Activated effector memory CD4-positive, alpha-beta T cell treated with anti-CD3 and anti-CD28 coated beads, Interleukin-2, amount 50 U/mL, for 16 hours (primary cell): ENCODE measurements around the gene MYO9A.

Experiments used
- DNase-seq: peaks from one replicate; pipeline ENCODE4 v3.0.0-alpha.2; 2020

MYO9A gene

GRCh38 chr15:72118017-72118978, at the start of gene MYO9A, which contains the start of gene SENP8:
MYO9A (minus strand) TSS chr15:72118150; CDS start chr15:72046563, 71,587 bp downstream.
SENP8 (plus strand) TSS chr15:72118403; CDS start chr15:72139624, 21,221 bp downstream.
- DNase-seq, result peak; percentile 99

GRCh38 chr15:72167445-72167844, 49.5 kb upstream of the MYO9A start:
- DNase-seq, result no peak

GRCh38 chr15:72166716-72167417, 48.9 kb upstream of the MYO9A start:
- no peak for DNase-seq

- no peak for DNase-seq
Measured at GRCh38 chr15:72163719-72164118, 45.8 kb upstream of the MYO9A start.

GRCh38 chr15:72162569-72162968, 44.6 kb upstream of the MYO9A start:
- no peak for DNase-seq

- DNase-seq, result no peak
Measured at GRCh38 chr15:72161361-72162132, 43.6 kb upstream of the MYO9A start.

- no peak for DNase-seq
Measured at GRCh38 chr15:72160696-72161245, 42.8 kb upstream of the MYO9A start.

- DNase-seq, result no peak
Measured at GRCh38 chr15:72156928-72157327, 39.0 kb upstream of the MYO9A start.

GRCh38 chr15:72155635-72156616, 38.0 kb upstream of the MYO9A start:
- peak; percentile 92 for DNase-seq

- DNase-seq, result no peak
Measured at GRCh38 chr15:72155003-72155621, 37.2 kb upstream of the MYO9A start.

GRCh38 chr15:72154316-72154715, 36.4 kb upstream of the MYO9A start:
- DNase-seq, result no peak

GRCh38 chr15:72153269-72154000, 35.5 kb upstream of the MYO9A start:
- DNase-seq, result no peak

- no peak for DNase-seq
Measured at GRCh38 chr15:72147418-72147817, 29.5 kb upstream of the MYO9A start.

- no peak for DNase-seq
Measured at GRCh38 chr15:72146934-72147333, 29.0 kb upstream of the MYO9A start.

GRCh38 chr15:72146221-72146620, 28.3 kb upstream of the MYO9A start:
- DNase-seq, result no peak

- no peak for DNase-seq
Measured at GRCh38 chr15:72141171-72142084, 23.5 kb upstream of the MYO9A start.

- no peak for DNase-seq
Measured at GRCh38 chr15:72140088-72140487, 22.1 kb upstream of the MYO9A start.

- no peak for DNase-seq
Measured at GRCh38 chr15:72139667-72140066, 21.7 kb upstream of the MYO9A start.
